Dendritic cell treated with granulocyte-macrophage colony-stimulating factor and Interleukin-4, amounts not matched to agents 40 ng/mL and 50 ng/mL, for 4 days (primary cell): ENCODE measurements around the gene CBX6.
"Not testable (repeated sequence)": the region's sequence is repeated elsewhere in the genome, so short reads cannot be mapped to it uniquely, and the experiment has no call there.

Source experiments
- H3K27ac Mint-ChIP-seq: one replicate; pipeline ENCODE4 v1.8.0; 2022; ENCODE audit warnings: mild to moderate bottlenecking, mixed read lengths
- H3K27me3 Mint-ChIP-seq: one replicate; pipeline ENCODE4 v1.8.0; 2022; ENCODE audit warnings: mild to moderate bottlenecking, mixed read lengths
- H3K36me3 Mint-ChIP-seq: one replicate; pipeline ENCODE4 v1.8.0; 2022; ENCODE audit warnings: low read depth, mixed read lengths
- H3K4me1 Mint-ChIP-seq: one replicate; pipeline ENCODE4 v1.8.0; 2022; ENCODE audit warnings: low read depth, mixed read lengths
- H3K4me3 Mint-ChIP-seq: one replicate; pipeline ENCODE4 v1.8.0; 2022; ENCODE audit warnings: mild to moderate bottlenecking, moderate library complexity, mixed read lengths
- H3K9me3 Mint-ChIP-seq: one replicate; pipeline ENCODE4 v1.8.0; 2022; ENCODE audit warnings: mixed read lengths
- intact Hi-C: fragments of 100-400 bp; cut with micrococcal nuclease; formaldehyde crosslinking; loops from one replicate; pipeline ENCODE4 v1.15.0; 2022

CBX6 gene

DNA sequence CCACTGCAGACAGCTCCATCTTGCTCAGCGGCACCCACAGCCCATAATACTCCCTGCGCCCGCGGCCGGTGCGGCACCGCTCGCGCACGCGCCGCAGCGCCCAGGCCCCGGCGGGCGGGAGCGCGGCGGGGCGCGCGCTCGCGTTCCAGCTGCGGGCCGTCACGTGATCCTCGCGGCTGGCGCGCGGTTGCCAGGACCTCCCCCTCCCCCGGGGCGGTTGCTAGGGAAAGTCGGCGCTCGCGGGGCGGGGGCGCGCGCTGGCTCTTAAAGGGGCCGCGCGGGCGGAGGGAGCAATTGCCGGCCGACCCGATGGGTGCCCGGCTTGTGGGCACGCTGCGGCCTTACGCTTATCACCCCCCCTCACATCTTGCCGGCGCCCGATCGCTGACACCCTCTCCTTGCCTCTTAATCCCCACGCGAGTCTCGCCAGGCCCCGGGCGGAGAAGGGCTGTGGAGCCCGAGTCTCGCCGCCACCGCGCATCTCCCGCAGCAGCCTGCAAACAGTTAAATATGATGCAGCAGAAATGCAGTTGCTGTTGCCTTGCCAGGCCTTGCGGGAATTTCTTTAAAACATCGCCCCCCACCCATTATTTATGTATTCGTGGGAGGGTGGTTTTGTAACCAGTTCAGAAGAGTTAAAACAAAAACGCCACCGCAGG, at the start of gene CBX6:
TSS of gene CBX6 (minus strand) at position 45 of the 659 bp plus-strand sequence. CDS start at position 19, 26 bp downstream.
- H3K27me3 Mint-ChIP-seq: peaks cover 20% of the 10 kb centered on the region

DNA sequence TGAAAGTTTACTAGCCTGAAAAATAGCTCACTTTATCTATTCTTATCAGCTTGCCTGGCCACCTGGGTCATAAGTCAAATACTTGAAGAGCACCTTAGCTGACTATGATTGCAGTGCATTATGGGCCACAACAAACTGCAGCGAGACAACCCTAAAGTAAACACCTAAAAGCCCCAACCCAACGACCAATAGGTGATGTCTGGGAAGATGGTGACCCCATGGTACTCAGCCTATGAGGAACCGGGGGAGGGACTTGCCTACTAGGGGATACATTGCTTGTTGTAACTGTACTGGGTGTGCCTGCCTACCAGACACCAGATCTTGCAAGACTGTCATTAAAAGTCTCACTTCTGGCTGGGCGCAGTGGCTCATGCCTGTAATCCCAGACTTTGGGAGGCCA, 49.8 kb upstream of the CBX6 start:
- no peaks in the 10 kb centered on the region for H3K9me3 Mint-ChIP-seq
- H3K27me3 Mint-ChIP-seq: peaks cover 56% of the 10 kb centered on the region
- H3K4me1 Mint-ChIP-seq: peaks cover 5% of the 10 kb centered on the region
- H3K36me3 Mint-ChIP-seq: no peaks in the 10 kb centered on the region
- intact Hi-C loops: no loop called here
- no peak overlapping the region for H3K27ac Mint-ChIP-seq
- H3K4me3 Mint-ChIP-seq: no peak overlapping the region

More for the DNA sequence above, at the start of gene CBX6:
- Mint-ChIP-seq H3K4me3 (peak within 1 kb of the TSS; percentile 94), H3K36me3 (peaks cover 53% of the 10 kb centered on the region), H3K4me1 (peaks cover 50% of the 10 kb centered on the region), H3K27ac (peak within 1 kb of the TSS; percentile 98), H3K9me3 (no peaks in the 10 kb centered on the region)
- intact Hi-C loops: loop anchor here (5.0 to 10.0 kb wide), 3 partner anchors 55 to 432 kb away; no protein-coding TSS in a partner anchor

DNA sequence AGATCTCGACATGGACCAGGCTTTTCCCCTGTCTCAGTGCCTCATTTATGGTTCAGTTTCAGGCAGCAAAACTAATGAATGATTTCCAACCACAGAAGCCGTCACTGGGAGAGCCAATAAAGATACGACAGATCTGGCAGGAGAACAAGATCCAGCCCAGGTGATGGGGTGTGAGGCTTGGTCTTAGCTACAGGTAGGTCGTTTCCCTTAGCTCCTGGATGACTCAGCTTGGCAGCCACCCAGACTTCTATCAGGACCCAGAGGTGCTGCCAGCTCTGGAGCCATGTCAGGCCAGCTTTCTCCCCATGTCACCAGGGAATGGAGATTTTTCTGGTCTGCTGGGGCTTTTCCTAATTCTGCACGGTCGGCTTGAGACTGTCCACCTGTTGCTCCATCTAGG, 49.1 kb upstream of the CBX6 start:
- peaks cover 59% of the 10 kb centered on the region for H3K27me3 Mint-ChIP-seq
- no peak overlapping the region for H3K27ac Mint-ChIP-seq
- intact Hi-C loops: no loop called here
- H3K4me3 Mint-ChIP-seq: no peak overlapping the region
- peaks cover 5% of the 10 kb centered on the region for H3K4me1 Mint-ChIP-seq
- no peaks in the 10 kb centered on the region for H3K9me3 Mint-ChIP-seq
- no peaks in the 10 kb centered on the region for H3K36me3 Mint-ChIP-seq

DNA sequence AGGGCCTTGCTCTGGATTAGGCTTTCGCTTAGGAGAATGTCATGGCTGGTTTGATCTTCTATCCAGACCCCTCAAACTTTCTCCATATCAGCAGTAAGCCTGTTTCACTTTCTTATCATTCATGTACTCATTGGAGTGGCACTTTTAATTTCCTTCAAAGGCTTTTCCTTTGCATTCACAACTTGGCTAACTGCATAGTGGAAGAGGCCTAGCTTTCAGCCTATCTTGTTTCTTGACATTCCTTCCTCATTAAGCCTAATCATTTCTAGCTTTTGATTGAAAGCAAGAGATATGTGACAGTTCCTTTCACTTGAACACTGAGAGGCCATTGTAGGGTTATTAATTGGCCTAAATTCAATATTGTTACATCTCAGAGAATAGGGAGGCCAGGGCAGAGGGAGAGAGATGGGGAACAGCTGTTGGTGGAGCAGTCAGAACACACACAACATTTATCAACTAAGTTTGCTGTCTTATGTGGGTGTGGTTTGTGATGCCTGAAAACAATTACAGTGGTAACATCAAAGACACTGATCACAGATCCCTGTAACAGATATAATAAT, 47.7 kb upstream of the CBX6 start:
- Mint-ChIP-seq H3K27ac (no peak overlapping the region), H3K4me1 (peaks cover 5% of the 10 kb centered on the region), H3K4me3 (no peak overlapping the region), H3K27me3 (peaks cover 61% of the 10 kb centered on the region), H3K36me3 (no peaks in the 10 kb centered on the region), H3K9me3 (no peaks in the 10 kb centered on the region)
- intact Hi-C loops: no loop called here

DNA sequence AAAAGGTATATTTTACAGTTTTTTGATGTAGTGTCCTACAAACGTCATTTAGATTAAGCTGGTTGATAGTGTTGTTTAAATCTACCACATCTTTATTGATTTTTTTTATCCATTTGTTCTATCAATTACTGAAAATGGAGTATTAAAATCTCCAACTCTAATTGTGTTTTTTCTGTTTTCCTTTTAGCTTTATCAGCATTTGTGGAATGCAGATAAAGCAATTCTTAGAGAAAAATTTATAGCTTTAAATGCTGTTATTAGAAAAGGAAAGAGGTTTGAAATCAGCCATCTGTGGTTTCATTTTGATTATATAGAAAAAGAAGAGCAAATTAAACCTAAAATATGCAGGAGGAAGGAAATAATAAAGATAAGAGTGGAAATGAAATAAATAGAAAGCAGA, 39.4 kb upstream of the CBX6 start:
- Mint-ChIP-seq H3K36me3 (no peaks in the 10 kb centered on the region), H3K4me3 (no peak overlapping the region), H3K4me1 (peaks cover 12% of the 10 kb centered on the region), H3K27ac (no peak overlapping the region), H3K27me3 (peaks cover 53% of the 10 kb centered on the region), H3K9me3 (no peaks in the 10 kb centered on the region)
- intact Hi-C loops: no loop called here

DNA sequence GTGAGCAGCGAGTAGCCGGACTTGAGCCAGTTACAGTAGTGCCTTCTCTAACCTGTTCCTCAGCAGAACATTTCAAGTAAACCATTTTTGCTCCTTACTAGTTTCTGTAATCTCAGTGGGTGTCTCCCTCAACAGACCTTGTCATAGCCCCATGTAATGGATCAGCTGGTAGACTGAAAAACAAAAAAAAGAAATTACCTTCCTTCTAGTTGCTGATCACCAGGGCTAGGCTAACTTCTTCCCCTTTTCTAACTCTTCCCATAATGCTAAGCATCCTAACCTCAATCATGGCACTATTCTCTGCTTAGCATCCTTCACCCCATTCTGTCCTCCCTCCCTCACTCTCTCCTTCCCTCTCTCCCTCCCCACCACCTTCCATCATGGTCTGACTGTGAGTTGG, 35.8 kb upstream of the CBX6 start:
- H3K9me3 Mint-ChIP-seq: peaks cover 16% of the 10 kb centered on the region
- H3K27me3 Mint-ChIP-seq: peaks cover 33% of the 10 kb centered on the region
- H3K4me3 Mint-ChIP-seq: no peak overlapping the region
- no peak overlapping the region for H3K27ac Mint-ChIP-seq
- H3K36me3 Mint-ChIP-seq: no peaks in the 10 kb centered on the region
- intact Hi-C loops: no loop called here
- peaks cover 12% of the 10 kb centered on the region for H3K4me1 Mint-ChIP-seq

DNA sequence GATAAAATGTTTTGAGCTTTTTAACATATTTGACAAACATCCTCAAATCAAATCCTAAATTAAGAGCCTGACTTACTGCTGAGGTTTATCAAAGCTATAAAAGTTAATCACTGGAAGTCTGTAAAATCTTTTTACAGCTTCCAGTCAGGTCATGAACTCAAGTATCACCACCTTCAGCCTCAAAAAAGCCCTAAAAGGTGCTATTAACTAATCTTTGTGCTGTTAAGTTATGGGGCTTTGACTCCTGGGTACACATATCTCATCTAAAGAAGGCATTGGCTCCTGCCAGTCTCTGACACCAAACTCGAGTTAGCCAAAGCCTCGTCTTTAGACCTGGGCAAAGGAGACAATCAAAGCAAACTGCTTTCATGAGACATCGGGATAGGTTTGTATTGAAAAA, 34.0 kb upstream of the CBX6 start:
- Mint-ChIP-seq H3K27ac (no peak overlapping the region), H3K27me3 (peaks cover 29% of the 10 kb centered on the region), H3K36me3 (no peaks in the 10 kb centered on the region), H3K4me3 (no peak overlapping the region), H3K9me3 (peaks cover 16% of the 10 kb centered on the region), H3K4me1 (peaks cover 20% of the 10 kb centered on the region)
- intact Hi-C loops: no loop called here

DNA sequence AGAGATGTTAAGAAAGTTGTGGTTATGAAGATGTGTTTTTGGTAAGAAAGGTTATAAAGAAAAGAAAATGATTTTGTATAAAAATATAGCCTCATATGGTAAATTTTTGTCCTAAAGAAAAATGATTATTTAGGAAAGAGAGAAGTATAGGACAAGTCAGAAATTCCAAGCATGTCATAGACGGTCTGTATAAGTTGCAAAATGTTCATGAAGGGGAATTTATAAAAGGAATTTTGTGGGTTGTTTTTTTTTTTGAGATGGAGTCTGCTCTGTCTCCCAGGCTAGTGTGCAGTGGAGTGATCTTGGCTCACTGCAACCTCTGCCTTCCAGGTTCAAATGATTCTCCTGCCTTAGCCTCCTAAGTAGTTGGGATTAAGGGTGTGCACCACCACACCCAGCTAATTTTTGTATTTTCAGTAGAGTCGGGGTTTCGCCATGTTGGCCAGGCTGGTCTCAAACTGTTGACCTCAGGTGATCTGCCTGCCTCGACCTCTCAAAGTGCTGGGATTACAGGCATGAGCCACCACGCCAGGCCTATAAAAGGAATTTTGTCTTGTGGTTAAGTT, 32.1 kb upstream of the CBX6 start:
- H3K4me3 Mint-ChIP-seq, H3K27ac Mint-ChIP-seq, intact Hi-C loops, H3K36me3 Mint-ChIP-seq: not testable (repeated sequence)
- H3K9me3 Mint-ChIP-seq: peaks cover 16% of the 10 kb centered on the region
- peaks cover 23% of the 10 kb centered on the region for H3K27me3 Mint-ChIP-seq
- H3K4me1 Mint-ChIP-seq: peaks cover 18% of the 10 kb centered on the region

DNA sequence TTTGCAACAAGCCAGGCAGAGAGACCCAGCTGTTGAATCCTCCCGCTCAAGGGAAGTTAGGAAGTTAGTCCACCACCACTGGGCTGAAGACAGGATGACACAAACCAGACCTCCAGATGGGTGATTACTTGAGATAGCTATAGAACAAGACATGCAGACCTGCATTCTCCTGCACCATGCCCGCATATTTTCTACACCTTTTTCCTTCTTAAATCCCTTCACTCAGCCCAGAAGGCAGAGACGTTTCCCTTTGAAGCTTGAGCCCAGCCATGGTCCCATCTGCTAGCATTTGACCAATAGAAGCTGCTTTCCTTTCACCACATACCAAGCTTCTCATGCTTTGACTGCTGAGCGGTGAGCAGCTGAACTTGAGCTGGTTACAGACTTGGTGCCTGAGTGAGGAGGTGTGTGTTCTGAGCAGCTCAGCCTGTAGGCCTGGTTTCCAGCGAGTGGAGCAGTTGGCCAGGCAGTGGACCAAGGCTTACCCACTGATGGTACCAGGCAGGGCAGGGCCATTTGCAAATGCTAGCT, 29.2 kb upstream of the CBX6 start:
- no peak overlapping the region for H3K4me3 Mint-ChIP-seq
- H3K27ac Mint-ChIP-seq: no peak overlapping the region
- peaks cover 16% of the 10 kb centered on the region for H3K27me3 Mint-ChIP-seq
- H3K36me3 Mint-ChIP-seq: no peaks in the 10 kb centered on the region
- intact Hi-C loops: no loop called here
- H3K4me1 Mint-ChIP-seq: peaks cover 14% of the 10 kb centered on the region
- peaks cover 16% of the 10 kb centered on the region for H3K9me3 Mint-ChIP-seq

DNA sequence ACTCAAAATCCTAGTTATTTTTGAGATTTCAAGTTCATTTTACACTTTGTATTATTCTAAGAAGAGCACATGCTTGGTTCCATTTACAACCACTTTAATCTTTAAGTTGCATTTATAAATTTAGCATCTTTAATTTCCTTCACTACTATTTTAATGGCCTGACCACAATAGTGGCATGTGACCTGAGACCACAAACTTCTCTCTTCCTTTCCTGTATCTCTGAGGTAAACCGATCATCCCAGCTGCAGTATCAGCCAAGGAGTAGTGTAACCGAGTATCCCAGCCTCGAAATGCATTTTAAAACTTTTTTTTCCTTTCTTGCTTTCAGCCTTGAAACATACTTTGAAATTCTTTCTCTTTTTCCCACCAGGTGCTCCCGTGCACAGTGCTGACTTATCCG, 28.7 kb upstream of the CBX6 start:
- H3K36me3 Mint-ChIP-seq: no peaks in the 10 kb centered on the region
- H3K27me3 Mint-ChIP-seq: peaks cover 16% of the 10 kb centered on the region
- H3K4me3 Mint-ChIP-seq: no peak overlapping the region
- H3K27ac Mint-ChIP-seq: no peak overlapping the region
- H3K4me1 Mint-ChIP-seq: peaks cover 14% of the 10 kb centered on the region
- intact Hi-C loops: no loop called here
- H3K9me3 Mint-ChIP-seq: peaks cover 16% of the 10 kb centered on the region

DNA sequence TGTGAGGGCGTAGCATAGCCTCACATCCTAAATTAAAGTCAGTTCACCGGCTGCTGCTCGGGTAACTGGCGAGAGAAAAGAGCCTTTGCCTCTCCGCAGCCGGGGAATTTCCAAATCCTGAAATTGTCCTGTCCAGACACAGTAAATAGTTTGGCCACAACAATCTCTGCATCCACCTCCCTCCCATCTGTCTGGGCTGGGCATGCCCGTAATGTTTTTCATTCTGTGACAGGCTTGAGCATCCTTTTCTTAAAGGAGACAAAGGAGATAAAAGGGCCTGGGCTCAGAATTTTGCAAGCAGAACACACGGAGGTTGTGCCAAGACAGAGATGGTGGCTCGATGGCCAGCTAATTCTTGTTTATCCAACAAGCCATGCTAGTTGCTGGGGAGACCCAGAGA, 19.2 kb upstream of the CBX6 start:
- Mint-ChIP-seq H3K4me1 (no peaks in the 10 kb centered on the region), H3K27me3 (peaks cover 36% of the 10 kb centered on the region), H3K36me3 (no peaks in the 10 kb centered on the region), H3K4me3 (no peak overlapping the region), H3K9me3 (no peaks in the 10 kb centered on the region), H3K27ac (no peak overlapping the region)
- intact Hi-C loops: no loop called here

DNA sequence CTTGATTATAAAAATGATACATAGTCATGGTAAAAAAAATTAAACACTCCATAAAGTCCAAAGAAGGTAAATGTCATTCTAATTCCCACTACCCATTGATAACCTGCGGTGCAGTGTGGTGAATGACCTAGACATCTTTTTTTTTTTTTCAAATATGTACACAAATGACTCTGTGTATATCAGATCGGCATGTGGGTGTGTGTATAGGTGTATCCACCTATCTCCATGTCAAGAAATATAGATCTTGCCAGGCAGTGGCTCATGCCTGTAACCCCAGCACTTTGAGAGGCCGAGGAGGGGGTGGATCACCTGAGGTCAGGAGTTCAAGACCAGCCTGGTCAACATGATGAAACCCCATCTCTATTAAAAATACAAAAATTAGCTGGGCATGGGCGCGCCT, 18.4 kb upstream of the CBX6 start:
- intact Hi-C loops: no loop called here
- no peaks in the 10 kb centered on the region for H3K4me1 Mint-ChIP-seq
- no peak overlapping the region for H3K4me3 Mint-ChIP-seq
- peaks cover 34% of the 10 kb centered on the region for H3K27me3 Mint-ChIP-seq
- no peak overlapping the region for H3K27ac Mint-ChIP-seq
- no peaks in the 10 kb centered on the region for H3K9me3 Mint-ChIP-seq
- H3K36me3 Mint-ChIP-seq: no peaks in the 10 kb centered on the region

DNA sequence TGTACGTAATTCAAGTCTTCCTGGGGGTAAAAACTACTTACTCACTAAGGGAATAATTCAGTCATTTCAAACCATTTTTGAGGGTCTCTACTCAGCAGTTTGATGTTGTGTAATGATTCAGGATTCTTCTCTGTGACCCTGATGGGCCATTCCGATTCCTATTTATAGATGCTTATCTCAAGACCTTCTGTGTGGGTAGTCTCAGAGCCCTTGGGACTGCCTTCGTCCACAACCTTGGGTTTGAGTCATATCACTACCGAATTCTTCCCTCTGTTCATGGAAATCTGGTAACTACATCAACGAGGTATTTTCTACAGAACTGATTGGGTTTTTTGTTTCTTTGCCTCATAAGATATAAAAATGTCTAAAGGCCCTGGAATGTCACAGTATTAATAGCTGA, 14.3 kb upstream of the CBX6 start:
- Mint-ChIP-seq H3K9me3 (no peaks in the 10 kb centered on the region), H3K27me3 (peaks cover 35% of the 10 kb centered on the region), H3K27ac (no peak overlapping the region), H3K36me3 (no peaks in the 10 kb centered on the region), H3K4me1 (peaks cover 21% of the 10 kb centered on the region), H3K4me3 (no peak overlapping the region)
- intact Hi-C loops: no loop called here

DNA sequence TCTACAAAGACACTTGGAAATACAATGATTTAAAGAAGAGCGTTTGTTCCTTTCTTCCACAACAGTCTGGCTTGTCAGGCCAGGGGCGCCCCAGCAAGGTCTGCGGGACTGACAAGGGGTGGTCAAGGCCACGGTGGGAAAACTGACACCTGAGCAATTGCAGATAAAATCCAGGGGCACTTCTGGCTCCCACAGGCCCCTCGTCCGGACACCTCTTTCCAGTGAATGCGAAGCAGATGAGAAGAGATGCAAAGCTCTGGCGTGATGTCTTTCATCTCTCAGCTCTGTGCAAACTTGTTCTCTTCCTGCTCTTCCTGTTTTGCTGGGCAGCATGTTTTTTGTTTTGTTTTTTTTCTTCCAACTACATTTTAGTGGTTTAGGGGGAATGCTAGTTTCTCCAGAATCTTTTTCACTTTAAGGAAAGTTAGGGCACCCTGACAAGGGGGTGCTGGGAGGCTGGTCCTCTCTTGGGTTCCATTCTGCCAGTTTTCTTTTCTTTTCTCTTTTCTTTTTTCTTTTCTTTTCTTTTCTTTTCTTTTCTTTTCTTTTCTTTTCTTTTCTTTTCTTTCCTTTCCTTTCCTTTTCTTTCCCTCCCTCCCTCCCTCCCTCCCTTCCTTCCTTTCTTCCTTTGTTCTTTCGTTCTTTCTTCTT, 11.1 kb upstream of the CBX6 start:
- H3K4me3 Mint-ChIP-seq: no peak overlapping the region
- H3K36me3 Mint-ChIP-seq: no peaks in the 10 kb centered on the region
- H3K4me1 Mint-ChIP-seq: peaks cover 35% of the 10 kb centered on the region
- intact Hi-C loops: no loop called here
- H3K9me3 Mint-ChIP-seq: no peaks in the 10 kb centered on the region
- H3K27me3 Mint-ChIP-seq: peaks cover 40% of the 10 kb centered on the region
- H3K27ac Mint-ChIP-seq: no peak overlapping the region
